Nasal cavity respiratory epithelium epithelial cell of viscerocranial mucosa (primary cell): ENCODE measurements around the gene PCF11. TPM values are rescaled to one million over a fixed set of nuclear protein-coding genes. Genes with fewer than 3 reads are reported as not detected.

Source experiments
- total RNA-seq: library from RNA; depleted of rRNA; stranded (reverse); fragments of >200 nt; gene quantifications from 2 replicates; pipeline ENCODE4 v1.2.3, GENCODE V29; 2014

Gene PCF11
- total RNA-seq: 29.0 and 50.3 TPM in 2 replicates

GRCh38 chr11:83156996-83157593 is at the start of gene PCF11:
PCF11 (plus strand) TSS chr11:83157131; CDS start chr11:83157440, 309 bp downstream.

GRCh38 chr11:83193315-83194280 is 36.7 kb downstream of the PCF11 start, which contains the start of gene ANKRD42:
ANKRD42 (plus strand) TSS chr11:83193712; CDS start chr11:83194671, 959 bp downstream.

Other genes starting within 250 kb of the PCF11 start
- gene RAB30, start 85.2 kb upstream of the PCF11 start, total RNA-seq: 4.1 and 7.9 TPM in 2 replicates
- 9.2 and 11.9 TPM in 2 replicates for gene ANKRD42, start 36.6 kb downstream of the PCF11 start, total RNA-seq
- 62.9 and 68.6 TPM in 2 replicates for gene CCDC90B, start 129.2 kb downstream of the PCF11 start, total RNA-seq